K562 (cell line): ENCODE results near the gene FAM83D. TPM values are rescaled to one million over a fixed set of nuclear protein-coding genes. Genes with fewer than 3 reads are reported as not detected.

Experiments
- ADNP ChIP-seq: fragments of 200-800 bp; sonication (Bioruptor generic); IDR thresholded peaks from 2 replicates; pipeline ENCODE4 v1.6.1; 2016; ENCODE audit warnings: missing genetic modification characterization, missing compliant biosample characterization
- BCOR ChIP-seq: fragments of 450-650 bp; IDR thresholded peaks from 2 replicates; pipeline ENCODE4 v1.6.1; 2016
- CBX1 ChIP-seq: sonication (generic); IDR thresholded peaks from 2 replicates; pipeline ENCODE4 v1.6.1; 2016; ENCODE audit warnings: antibody characterized with exemption, low read depth, mild to moderate bottlenecking
- CCNT2 ChIP-seq: IDR thresholded peaks from 2 replicates; pipeline ENCODE4 v1.6.1; 2011; ENCODE audit warnings: borderline replicate concordance, low read depth, mild to moderate bottlenecking, moderate library complexity, mixed read lengths, low read length; ENCODE audit not compliant: insufficient read length; ENCODE audit errors: extremely low read depth
- ETV5 ChIP-seq: sonication (generic); formaldehyde crosslinking; IDR thresholded peaks from 2 replicates; pipeline ENCODE4 v1.4.0; 2020; ENCODE audit warnings: low read depth, mild to moderate bottlenecking, missing genetic modification reagents
- FOSL1 ChIP-seq: fragments of 200-800 bp; sonication (Bioruptor generic); conservative IDR thresholded peaks from 2 replicates; pipeline ENCODE4 v1.6.1; 2016; ENCODE audit warnings: missing genetic modification characterization, missing compliant biosample characterization
- HDAC2 ChIP-seq: fragments of 450-650 bp; IDR thresholded peaks from 2 replicates; pipeline ENCODE4 v1.6.1; 2016; ENCODE audit warnings: mild to moderate bottlenecking
- MTF1 ChIP-seq: fragments of 250-450 bp; sonication (Bioruptor Pico); IDR thresholded peaks from 2 replicates; pipeline ENCODE4 v1.9.0; 2021; ENCODE audit warnings: moderate library complexity, mild to moderate bottlenecking, inconsistent platforms, borderline replicate concordance
- NFRKB ChIP-seq: fragments of 450-650 bp; IDR thresholded peaks from 2 replicates; pipeline ENCODE4 v1.6.1; 2016; ENCODE audit warnings: low read depth
- PYGO2 ChIP-seq: fragments of 450-650 bp; IDR thresholded peaks from 2 replicates; pipeline ENCODE4 v1.6.1; 2016; ENCODE audit warnings: mild to moderate bottlenecking, missing genetic modification characterization, moderate library complexity, missing compliant biosample characterization
- RCOR1 ChIP-seq, 2 experiments: IDR thresholded peaks; 2 replicates each; pipeline ENCODE4 v1.6.1; 2012; ENCODE audit warnings: low read depth in 2 of 2, low read length in 2 of 2, borderline replicate concordance in 1 of 2, improper control_type of control experiment in 1 of 2
- RFX1 ChIP-seq: fragments of 450-650 bp; IDR thresholded peaks from 2 replicates; pipeline ENCODE4 v1.6.1; 2016; ENCODE audit warnings: mild to moderate bottlenecking, moderate library complexity
- SMARCA5 ChIP-seq: fragments of 450-650 bp; IDR thresholded peaks from 2 replicates; pipeline ENCODE4 v1.6.1; 2016
- STAG1 ChIP-seq: sonication (generic); formaldehyde crosslinking; IDR thresholded peaks from 2 replicates; pipeline ENCODE4 v1.5.0; 2020; ENCODE audit warnings: missing genetic modification reagents, borderline replicate concordance
- ZBTB8A ChIP-seq: fragments of 450-650 bp; IDR thresholded peaks from 2 replicates; pipeline ENCODE4 v1.6.1; 2018; ENCODE audit warnings: mild to moderate bottlenecking, moderate library complexity; ENCODE audit not compliant: partially characterized antibody
- polyA plus RNA-seq, 8 experiments: library from polyadenylated mRNA; depleted of rRNA in 4 of 8; stranded (reverse) in 5 of 8; unstranded in 3 of 8; fragments of >200 nt; fragmentation: Nextera tagmentation in 2 of 8; fragmentation: Illumina TruSeq in 1 of 8; extraction: Ambion mirVana in 2 of 8; extraction: Trizol in 1 of 8; gene quantifications; 2 replicates each; pipeline versions ENCODE4 v1.2.1 to v1.2.3, GENCODE V29; 2011 to 2014; ENCODE audit warnings: inconsistent platforms in 1 of 8, missing spikeins in 1 of 8
- total RNA-seq, 7 experiments: library from RNA; depleted of rRNA in 6 of 7; stranded (reverse); fragments of >200 nt in 6 of 7; fragmentation: Illumina TruSeq in 2 of 7; extraction: Trizol in 2 of 7; gene quantifications; 2 replicates each; pipeline versions ENCODE4 v1.2.1 to v1.2.3, GENCODE V29; 2011 to 2021; ENCODE audit warnings: low replicate concordance in 1 of 7
- TF ChIP-seq, protein P1 (sequence below): fragments of 450-650 bp; conservative IDR thresholded peaks from 2 replicates; pipeline ENCODE4 v1.6.1; 2016; ENCODE audit warnings: missing genetic modification characterization, low read depth, mild to moderate bottlenecking, missing compliant biosample characterization, moderate library complexity

The FAM83D gene
- total and polyA plus RNA-seq, 9 of the 15 experiments (the other 6 are each of a cell fraction or from before 2014, with no cell fraction given), result 8.2 to 66.1 (median 43.5) TPM

DNA sequence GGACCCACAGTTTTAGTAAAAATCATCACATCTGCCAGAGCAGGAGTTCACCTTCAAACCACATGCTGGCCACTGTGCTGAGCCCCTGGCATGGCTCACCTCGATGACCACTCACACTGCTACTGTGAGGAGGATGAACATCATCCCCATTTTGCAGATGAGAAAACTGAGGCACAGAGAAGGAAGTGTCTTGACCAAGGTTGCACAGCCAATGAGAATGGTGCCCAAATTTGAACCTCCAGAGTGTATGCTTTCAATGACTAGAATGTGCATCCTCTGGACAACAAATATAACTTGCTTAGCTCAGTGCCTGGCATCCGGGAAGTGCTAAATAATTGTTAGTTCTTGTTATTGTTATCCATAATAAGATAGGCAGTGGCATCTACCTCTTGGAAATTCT, 37.2 kb upstream of the FAM83D start (continued):
- TF ChIP-seq, protein P1, sequence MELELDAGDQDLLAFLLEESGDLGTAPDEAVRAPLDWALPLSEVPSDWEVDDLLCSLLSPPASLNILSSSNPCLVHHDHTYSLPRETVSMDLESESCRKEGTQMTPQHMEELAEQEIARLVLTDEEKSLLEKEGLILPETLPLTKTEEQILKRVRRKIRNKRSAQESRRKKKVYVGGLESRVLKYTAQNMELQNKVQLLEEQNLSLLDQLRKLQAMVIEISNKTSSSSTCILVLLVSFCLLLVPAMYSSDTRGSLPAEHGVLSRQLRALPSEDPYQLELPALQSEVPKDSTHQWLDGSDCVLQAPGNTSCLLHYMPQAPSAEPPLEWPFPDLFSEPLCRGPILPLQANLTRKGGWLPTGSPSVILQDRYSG (tag), result no peak
- TF ChIP-seq ZBTB8A (no peak), RCOR1 (IDR thresholded peaks at IDR 0.05; ENCODE audit: borderline replicate concordance in 1 of 2, low read depth in 2 of 2, low read length in 2 of 2) (peak in 1 of 2 experiments; percentile 70; a peak in 2 of 4 replicates), SMARCA5 (peak; percentile 47), CBX1 (0 out of 2 replicates have a peak, but pooled peaks have one; percentile 36), RFX1 (no peak), STAG1 (CRISPR knock-in tag) (no peak), MTF1 (no peak), NFRKB (no peak), ETV5 (no peak), HDAC2 (peak; percentile 65; the same call in 1 of the 2 replicates), FOSL1 (tag) (no peak), CCNT2 (no peak), PYGO2 (tag) (no peak), ADNP (tag) (peak; percentile 92), BCOR (peak; percentile 89)
